Karpas-422 (cell line): Measurements from ENCODE around the gene AVL9. TPM values are rescaled to one million over a fixed set of nuclear protein-coding genes. Genes with fewer than 3 reads are reported as not detected.
"Not testable (repeated sequence)": the region's sequence is repeated elsewhere in the genome, so short reads cannot be mapped to it uniquely, and the experiment has no call there.

Source experiments
- DNase-seq: peaks from one replicate; pipeline ENCODE4 v3.0.0-alpha.2; 2015
- H2AFZ ChIP-seq: fragments of 200-600 bp; sonication (generic); 2 replicates; pipeline ENCODE4 v1.6.1; 2014; ENCODE audit warnings: antibody characterized with exemption, low read length, mixed read lengths
- H3K27ac ChIP-seq: fragments of 200-600 bp; sonication (generic); 2 replicates; pipeline ENCODE4 v1.5.1; 2014; ENCODE audit warnings: mild to moderate bottlenecking, low read length, moderate library complexity
- H3K27me3 ChIP-seq: fragments of 200-600 bp; sonication (generic); 2 replicates; pipeline ENCODE4 v1.6.1; 2014; ENCODE audit warnings: low read length, mixed read lengths
- H3K36me3 ChIP-seq: fragments of 200-600 bp; sonication (generic); 2 replicates; pipeline ENCODE4 v1.6.1; 2014; ENCODE audit warnings: low read length, mixed read lengths; ENCODE audit not compliant: insufficient read depth
- H3K4me1 ChIP-seq: fragments of 200-600 bp; sonication (generic); 2 replicates; pipeline ENCODE4 v1.6.1; 2014; ENCODE audit warnings: mild to moderate bottlenecking, low read length, mixed read lengths
- H3K4me2 ChIP-seq: fragments of 200-600 bp; sonication (generic); 2 replicates; pipeline ENCODE4 v1.6.1; 2014; ENCODE audit warnings: low read length, low read depth, mild to moderate bottlenecking; ENCODE audit not compliant: poor library complexity, severe bottlenecking
- H3K4me3 ChIP-seq: fragments of 200-600 bp; sonication (generic); 2 replicates; pipeline ENCODE4 v1.5.1; 2014; ENCODE audit warnings: mild to moderate bottlenecking, antibody characterized with exemption, low read length, mixed read lengths
- H3K79me2 ChIP-seq: fragments of 200-600 bp; sonication (generic); 2 replicates; pipeline ENCODE4 v1.6.1; 2014; ENCODE audit warnings: mild to moderate bottlenecking, low read length, mixed read lengths
- H3K9ac ChIP-seq: fragments of 200-600 bp; sonication (generic); 2 replicates; pipeline ENCODE4 v1.6.0; 2014; ENCODE audit warnings: low read length
- H3K9me2 ChIP-seq: fragments of 200-600 bp; sonication (generic), shearing (Covaris generic); replicated peaks from 2 replicates; pipeline ENCODE4 v1.6.0; 2014; ENCODE audit warnings: mild to moderate bottlenecking, low read length, moderate library complexity; ENCODE audit not compliant: insufficient read depth
- H3K9me3 ChIP-seq: fragments of 300-700, 200-600 bp; sonication (generic); 2 replicates; pipeline ENCODE4 v1.6.1; 2014; ENCODE audit warnings: low read length, mixed read lengths
- H4K20me1 ChIP-seq: fragments of 200-600 bp; sonication (generic); 2 replicates; pipeline ENCODE4 v1.6.1; 2014; ENCODE audit warnings: mild to moderate bottlenecking, antibody characterized with exemption, low read length, low read depth; ENCODE audit not compliant: insufficient read depth
- total RNA-seq: library from RNA; depleted of rRNA; stranded (reverse); fragments of >200 nt; shearing (Covaris generic); gene quantifications from 2 replicates; pipeline ENCODE4 v1.2.3, GENCODE V29; 2014; ENCODE audit warnings: low replicate concordance

Gene AVL9
- total RNA-seq, 1 experiment from 2014 or later = 41.4 TPM

DNA sequence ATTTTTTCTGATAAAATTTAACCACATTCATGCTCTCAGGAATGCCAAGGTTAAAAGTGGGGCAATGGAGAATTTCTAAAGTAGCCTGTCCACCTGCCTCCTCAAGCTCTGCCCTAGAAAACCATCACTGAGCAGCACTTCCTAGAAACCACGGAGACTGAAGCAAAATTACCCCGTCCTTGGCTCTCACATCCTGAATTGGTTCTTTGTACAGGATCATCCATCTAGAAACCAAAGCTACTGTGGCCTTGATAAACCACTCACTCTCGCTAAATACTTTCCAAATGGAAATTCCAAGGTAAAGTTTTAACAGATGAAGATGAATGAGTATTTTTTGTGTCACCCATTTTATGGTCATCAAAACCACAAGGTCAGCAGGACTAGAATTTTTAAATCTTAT lies 96.6 kb downstream of the AVL9 start:
- Histone ChIP-seq H3K9me2 (no peaks in the 10 kb centered on the region), H3K9me3 (no peaks in the 10 kb centered on the region), H3K4me3 (no peak overlapping the region), H3K9ac (no peak overlapping the region), H3K79me2 (no peaks in the 10 kb centered on the region), H4K20me1 (no peaks in the 10 kb centered on the region), H3K36me3 (peaks cover 8% of the 10 kb centered on the region), H3K27me3 (no peaks in the 10 kb centered on the region), H2AFZ (no peak overlapping the region), H3K27ac (no peak overlapping the region), H3K4me1 (no peaks in the 10 kb centered on the region), H3K4me2 (no peak overlapping the region)
- DNase-seq = no peak

DNA sequence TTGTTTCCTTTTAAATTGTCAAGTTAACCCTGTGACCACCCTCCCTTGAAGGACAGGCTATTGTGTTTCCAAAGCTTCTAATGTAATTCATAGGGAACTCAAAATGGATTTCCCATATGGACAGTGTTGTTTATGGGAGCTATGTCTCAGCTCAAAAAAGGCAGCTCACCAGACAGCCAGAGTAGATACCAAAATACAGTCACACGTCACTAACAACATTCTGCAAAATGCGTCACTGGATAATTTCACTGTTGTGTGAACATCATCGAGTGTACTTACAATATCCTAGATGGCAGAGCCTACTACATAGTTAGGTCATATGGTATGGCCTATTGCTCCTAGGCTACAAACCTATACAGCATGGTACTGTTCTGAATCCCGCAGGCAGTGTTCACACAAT lies 97.4 kb downstream of the AVL9 start:
- Histone ChIP-seq H2AFZ (no peak overlapping the region), H3K9me2 (no peaks in the 10 kb centered on the region), H4K20me1 (no peaks in the 10 kb centered on the region), H3K79me2 (no peaks in the 10 kb centered on the region), H3K9ac (no peak overlapping the region), H3K27ac (no peak overlapping the region), H3K4me3 (no peak overlapping the region), H3K36me3 (peaks cover under 1% of the 10 kb centered on the region; the same call in 1 of the 2 replicates), H3K27me3 (no peaks in the 10 kb centered on the region), H3K4me1 (no peaks in the 10 kb centered on the region), H3K4me2 (no peak overlapping the region), H3K9me3 (no peaks in the 10 kb centered on the region)
- no peak for DNase-seq

DNA sequence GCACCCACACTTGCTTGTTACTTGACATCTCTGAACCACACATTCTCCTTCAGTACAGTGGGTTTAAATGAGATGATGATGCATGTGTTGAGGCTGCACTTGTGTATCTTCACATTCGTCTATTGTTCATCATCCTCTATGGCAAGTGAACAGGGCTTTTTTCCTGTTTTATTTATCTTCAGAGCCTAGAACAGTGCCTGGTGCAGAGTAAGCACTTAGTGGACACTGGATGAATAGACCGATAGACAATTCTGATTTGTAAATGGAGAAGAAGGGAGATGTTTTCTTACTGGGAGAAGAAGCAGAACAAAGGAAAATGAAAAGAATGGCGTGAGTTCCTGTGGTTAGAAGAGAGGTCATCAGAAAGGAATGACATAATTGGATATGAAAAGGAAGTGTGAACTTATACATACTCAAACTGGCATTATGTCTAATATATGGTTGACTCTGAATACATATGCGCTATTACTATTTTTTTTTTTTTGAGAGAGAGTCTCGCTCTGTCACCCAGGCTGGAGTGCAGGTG lies 99.7 kb downstream of the AVL9 start:
- H3K9me3 ChIP-seq = no peaks in the 10 kb centered on the region
- no peak overlapping the region for H3K4me2 ChIP-seq
- H4K20me1 ChIP-seq = no peaks in the 10 kb centered on the region
- H3K79me2 ChIP-seq = no peaks in the 10 kb centered on the region
- no peaks in the 10 kb centered on the region for H3K4me1 ChIP-seq
- DNase-seq = no peak
- H3K27me3 ChIP-seq = no peaks in the 10 kb centered on the region
- H3K9me2 ChIP-seq = no peaks in the 10 kb centered on the region
- no peak overlapping the region for H3K9ac ChIP-seq
- H3K27ac ChIP-seq = no peak overlapping the region
- H3K4me3 ChIP-seq = no peak overlapping the region
- no peak overlapping the region for H2AFZ ChIP-seq
- H3K36me3 ChIP-seq = no peaks in the 10 kb centered on the region

DNA sequence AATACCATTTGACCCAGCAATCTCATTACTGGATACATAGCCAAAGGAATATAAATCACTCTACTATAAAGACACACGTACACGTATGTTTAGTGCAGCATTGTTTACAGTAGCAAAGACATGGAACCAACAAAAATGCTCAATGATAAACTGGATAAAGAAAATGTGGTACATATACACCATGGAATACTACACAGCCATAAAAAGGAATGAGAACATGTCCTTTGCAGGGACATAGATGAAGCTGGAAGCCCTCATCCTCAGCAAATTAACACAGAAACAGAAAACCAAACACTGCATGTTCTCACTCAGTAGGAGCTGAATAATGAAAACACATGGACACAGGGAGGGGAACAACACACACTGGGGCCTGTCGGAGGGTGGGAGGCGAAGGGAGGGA lies 105.9 kb downstream of the AVL9 start:
- DNase-seq, H3K27ac ChIP-seq: not testable (repeated sequence)

DNA sequence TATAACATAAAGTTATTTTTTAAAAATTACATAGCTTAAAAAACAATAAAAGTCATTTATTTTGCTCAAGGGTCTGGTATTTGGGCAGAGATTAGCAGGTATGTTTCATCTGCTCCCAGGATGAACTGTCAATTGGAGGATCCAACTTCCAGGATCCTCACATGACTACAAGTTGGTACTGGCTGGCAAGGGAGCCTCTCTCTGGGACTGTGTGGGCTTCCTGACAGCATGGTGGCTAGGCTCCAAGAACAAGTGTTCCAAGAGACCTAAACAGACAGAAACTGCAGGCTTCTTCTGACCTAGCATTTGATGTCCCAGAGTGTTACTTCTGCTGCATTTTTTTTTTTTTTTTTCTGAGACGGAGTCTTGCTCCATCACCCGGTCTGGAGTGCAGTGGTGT lies 107.2 kb downstream of the AVL9 start:
- H3K27ac ChIP-seq = no peak overlapping the region
- no peaks in the 10 kb centered on the region for H4K20me1 ChIP-seq
- H3K4me1 ChIP-seq = no peaks in the 10 kb centered on the region
- no peaks in the 10 kb centered on the region for H3K27me3 ChIP-seq
- H3K9me3 ChIP-seq = no peaks in the 10 kb centered on the region
- no peak overlapping the region for H3K4me3 ChIP-seq
- no peak for DNase-seq
- H3K4me2 ChIP-seq = no peak overlapping the region
- H2AFZ ChIP-seq = no peak overlapping the region
- H3K79me2 ChIP-seq = no peaks in the 10 kb centered on the region
- H3K36me3 ChIP-seq = no peaks in the 10 kb centered on the region
- no peak overlapping the region for H3K9ac ChIP-seq
- H3K9me2 ChIP-seq = no peaks in the 10 kb centered on the region

More for the DNA sequence above, 105.9 kb downstream of the AVL9 start:
- H3K9ac ChIP-seq, H3K27me3 ChIP-seq, H3K9me2 ChIP-seq, H3K4me1 ChIP-seq, H3K4me3 ChIP-seq, H3K9me3 ChIP-seq, H2AFZ ChIP-seq, H3K36me3 ChIP-seq, H4K20me1 ChIP-seq, H3K79me2 ChIP-seq, H3K4me2 ChIP-seq: not testable (repeated sequence)

DNA sequence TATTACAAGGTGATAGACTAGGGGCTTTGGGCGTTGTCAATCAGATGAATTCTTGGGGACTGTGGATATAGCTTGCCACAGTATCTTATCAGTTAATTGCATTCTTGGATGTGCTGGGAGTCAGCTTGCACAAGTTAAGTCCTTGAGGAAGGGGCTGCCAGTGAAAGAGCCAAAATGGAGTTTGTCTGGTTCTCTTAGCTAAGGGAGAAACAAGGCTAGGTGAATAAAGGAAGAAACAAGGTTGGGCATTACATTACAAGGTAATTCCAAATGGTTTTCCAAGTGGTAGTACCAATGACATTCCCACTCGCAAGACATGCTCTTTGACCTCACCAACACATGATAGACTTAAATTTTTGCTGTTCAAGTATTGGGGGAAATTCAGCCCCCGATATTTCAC lies 108.2 kb downstream of the AVL9 start:
- H3K9me3 ChIP-seq, H4K20me1 ChIP-seq, H3K4me2 ChIP-seq, H3K79me2 ChIP-seq, H3K4me1 ChIP-seq, H3K27ac ChIP-seq, H3K4me3 ChIP-seq, DNase-seq, H2AFZ ChIP-seq, H3K27me3 ChIP-seq, H3K36me3 ChIP-seq, H3K9me2 ChIP-seq, H3K9ac ChIP-seq: not testable (repeated sequence)

DNA sequence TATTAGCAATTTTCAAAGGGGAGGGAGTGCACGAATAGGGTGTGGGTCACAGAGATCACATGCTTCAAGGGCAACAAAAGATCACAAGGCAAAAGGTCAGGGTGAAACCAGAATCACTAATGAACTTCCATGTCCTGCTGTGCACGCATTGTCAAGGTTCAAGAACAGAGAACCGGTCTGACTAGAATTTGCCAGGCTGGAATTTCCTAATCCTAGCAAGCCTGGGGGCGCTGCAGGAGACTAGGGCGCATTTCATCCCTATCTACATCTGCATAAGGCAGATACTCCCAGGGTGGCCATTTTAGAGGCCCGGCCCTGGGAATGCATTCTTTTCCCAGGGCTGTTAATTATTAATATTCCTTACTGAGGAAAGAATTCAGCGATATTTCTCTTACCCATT lies 108.8 kb downstream of the AVL9 start:
- DNase-seq, H3K9me2 ChIP-seq, H4K20me1 ChIP-seq, H3K36me3 ChIP-seq, H3K79me2 ChIP-seq, H3K4me2 ChIP-seq, H3K9ac ChIP-seq, H2AFZ ChIP-seq, H3K4me1 ChIP-seq, H3K27me3 ChIP-seq, H3K4me3 ChIP-seq, H3K9me3 ChIP-seq, H3K27ac ChIP-seq: not testable (repeated sequence)

DNA sequence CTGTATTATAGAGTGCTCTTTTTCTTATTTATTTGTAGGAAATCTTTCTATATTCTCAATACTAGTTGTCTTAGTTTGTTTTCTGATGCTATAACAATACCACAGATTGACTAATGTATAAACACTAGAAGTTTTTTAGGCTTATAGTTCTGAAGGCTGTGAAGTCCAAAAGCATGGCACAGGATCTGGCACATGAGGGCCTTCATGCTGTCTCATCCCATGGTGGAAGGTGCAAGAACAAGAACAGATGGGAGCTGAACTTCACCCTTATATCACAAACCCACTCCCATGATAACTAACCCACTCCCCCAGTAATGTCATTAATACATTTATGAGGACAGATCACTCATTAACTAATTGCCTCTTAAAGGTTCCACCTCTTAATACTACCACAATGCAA lies 109.7 kb downstream of the AVL9 start:
- no peak for DNase-seq
- Histone ChIP-seq H3K4me1 (no peaks in the 10 kb centered on the region), H3K9ac (no peak overlapping the region), H3K9me3 (no peaks in the 10 kb centered on the region), H3K27ac (no peak overlapping the region), H3K4me2 (no peak overlapping the region), H4K20me1 (no peaks in the 10 kb centered on the region), H3K27me3 (no peaks in the 10 kb centered on the region), H3K36me3 (no peaks in the 10 kb centered on the region), H3K4me3 (no peak overlapping the region), H2AFZ (no peak overlapping the region), H3K79me2 (no peaks in the 10 kb centered on the region), H3K9me2 (no peaks in the 10 kb centered on the region)

DNA sequence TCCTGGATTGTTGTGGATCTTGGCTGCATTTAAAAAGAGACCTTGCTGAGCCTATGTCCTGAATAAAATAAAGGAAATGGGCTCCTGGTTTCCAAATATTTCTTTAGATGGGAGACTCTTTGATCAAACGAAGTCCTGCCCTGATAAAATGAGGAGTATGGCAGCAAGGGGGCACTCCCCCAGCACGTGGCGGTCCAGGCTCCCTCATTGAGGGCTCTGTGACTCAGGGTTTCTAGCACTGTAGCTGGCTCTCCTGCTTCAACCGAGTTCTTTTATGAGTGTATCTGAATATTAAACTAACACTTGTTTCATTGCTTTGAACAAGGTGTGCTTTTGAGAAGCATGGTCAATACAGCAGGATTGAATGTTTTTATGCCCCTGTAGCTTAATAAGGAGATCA lies 114.2 kb downstream of the AVL9 start:
- H3K4me1 ChIP-seq = no peaks in the 10 kb centered on the region
- H3K9me2 ChIP-seq = no peaks in the 10 kb centered on the region
- no peaks in the 10 kb centered on the region for H3K9me3 ChIP-seq
- H3K79me2 ChIP-seq = no peaks in the 10 kb centered on the region
- no peak overlapping the region for H2AFZ ChIP-seq
- no peak overlapping the region for H3K9ac ChIP-seq
- no peaks in the 10 kb centered on the region for H4K20me1 ChIP-seq
- no peaks in the 10 kb centered on the region for H3K36me3 ChIP-seq
- H3K4me3 ChIP-seq = no peak overlapping the region
- no peak overlapping the region for H3K4me2 ChIP-seq
- no peaks in the 10 kb centered on the region for H3K27me3 ChIP-seq
- H3K27ac ChIP-seq = no peak overlapping the region
- no peak for DNase-seq
